BLaER1 treated with 17β-estradiol and CSF1 and Interleukin-3, amounts not matched to agents 10 nM and 100 nM (cell line): ENCODE results near the gene GPR50.

ENCODE experiments used
- H3K27ac ChIP-seq, 11 experiments: shearing (Covaris generic); formaldehyde crosslinking; 2 replicates each; pipeline ENCODE4 v1.8.1; 2022
- H3K27me3 ChIP-seq, 11 experiments: shearing (Covaris generic); formaldehyde crosslinking; 2 replicates each; pipeline ENCODE4 v1.8.1; 2022
- H3K36me3 ChIP-seq, 11 experiments: shearing (Covaris generic); formaldehyde crosslinking; 2 replicates each; pipeline ENCODE4 v1.8.1; 2022
- H3K4me1 ChIP-seq, 10 experiments: shearing (Covaris generic); formaldehyde crosslinking; 2 replicates each; pipeline ENCODE4 v1.8.1; 2022
- H3K4me2 ChIP-seq, 11 experiments: shearing (Covaris generic); formaldehyde crosslinking; 2 replicates each; pipeline ENCODE4 v1.8.1; 2022
- H3K4me3 ChIP-seq, 10 experiments: shearing (Covaris generic); formaldehyde crosslinking; 2 replicates each; pipeline ENCODE4 v1.8.1; 2022
- H3K9ac ChIP-seq, 11 experiments: shearing (Covaris generic); formaldehyde crosslinking; 2 replicates each; pipeline ENCODE4 v1.8.1; 2022
- H3K9me3 ChIP-seq, 11 experiments: shearing (Covaris generic); formaldehyde crosslinking; replicated peaks in 1 of 11; 2 replicates each; pipeline ENCODE4 v1.8.1; 2022
- H4K20me1 ChIP-seq, 11 experiments: shearing (Covaris generic); formaldehyde crosslinking; 2 replicates each; pipeline ENCODE4 v1.8.1; 2022
- Cebpa-rat ChIP-seq, 11 experiments: shearing (Covaris generic); IDR thresholded peaks; 2 replicates each; pipeline ENCODE4 v1.8.1; 2022

Gene GPR50

GRCh38 chrX:151174581-151175282 is 1.7 kb upstream of the GPR50 start:
- no peak for TF ChIP-seq Cebpa-rat (IDR thresholded peaks at IDR 0.05)
- Histone ChIP-seq H3K36me3 (no peaks in the 10 kb centered on the region), H3K9ac (no peak overlapping the region), H3K9me3 (peaks cover 21 to 43% (median 38%) of the 10 kb centered on the region in 11 experiments), H4K20me1 (no peaks in the 10 kb centered on the region; a peak in 1 of 22 replicates), H3K4me3 (no peak overlapping the region), H3K27me3 (peaks cover 49 to 98% (median 92%) of the 10 kb centered on the region in 11 experiments), H3K4me2 (no peak overlapping the region), H3K4me1 (no peaks in the 10 kb centered on the region), H3K27ac (no peak overlapping the region)

GRCh38 chrX:151175283-151176062 is 911 bp upstream of the GPR50 start:
- H4K20me1 ChIP-seq, result no peaks in the 10 kb centered on the region; a peak in 1 of 22 replicates
- H3K4me1 ChIP-seq, result no peaks in the 10 kb centered on the region
- no peak overlapping the region for H3K4me3 ChIP-seq
- peaks cover 21 to 51% (median 40%) of the 10 kb centered on the region in 11 experiments for H3K9me3 ChIP-seq
- no peak for TF ChIP-seq Cebpa-rat (IDR thresholded peaks at IDR 0.05)
- H3K9ac ChIP-seq, result no peak overlapping the region
- H3K27me3 ChIP-seq, result peaks cover 56 to 98% (median 93%) of the 10 kb centered on the region in 11 experiments
- no peak overlapping the region for H3K27ac ChIP-seq
- no peaks in the 10 kb centered on the region for H3K36me3 ChIP-seq
- H3K4me2 ChIP-seq, result no peak overlapping the region

DNA sequence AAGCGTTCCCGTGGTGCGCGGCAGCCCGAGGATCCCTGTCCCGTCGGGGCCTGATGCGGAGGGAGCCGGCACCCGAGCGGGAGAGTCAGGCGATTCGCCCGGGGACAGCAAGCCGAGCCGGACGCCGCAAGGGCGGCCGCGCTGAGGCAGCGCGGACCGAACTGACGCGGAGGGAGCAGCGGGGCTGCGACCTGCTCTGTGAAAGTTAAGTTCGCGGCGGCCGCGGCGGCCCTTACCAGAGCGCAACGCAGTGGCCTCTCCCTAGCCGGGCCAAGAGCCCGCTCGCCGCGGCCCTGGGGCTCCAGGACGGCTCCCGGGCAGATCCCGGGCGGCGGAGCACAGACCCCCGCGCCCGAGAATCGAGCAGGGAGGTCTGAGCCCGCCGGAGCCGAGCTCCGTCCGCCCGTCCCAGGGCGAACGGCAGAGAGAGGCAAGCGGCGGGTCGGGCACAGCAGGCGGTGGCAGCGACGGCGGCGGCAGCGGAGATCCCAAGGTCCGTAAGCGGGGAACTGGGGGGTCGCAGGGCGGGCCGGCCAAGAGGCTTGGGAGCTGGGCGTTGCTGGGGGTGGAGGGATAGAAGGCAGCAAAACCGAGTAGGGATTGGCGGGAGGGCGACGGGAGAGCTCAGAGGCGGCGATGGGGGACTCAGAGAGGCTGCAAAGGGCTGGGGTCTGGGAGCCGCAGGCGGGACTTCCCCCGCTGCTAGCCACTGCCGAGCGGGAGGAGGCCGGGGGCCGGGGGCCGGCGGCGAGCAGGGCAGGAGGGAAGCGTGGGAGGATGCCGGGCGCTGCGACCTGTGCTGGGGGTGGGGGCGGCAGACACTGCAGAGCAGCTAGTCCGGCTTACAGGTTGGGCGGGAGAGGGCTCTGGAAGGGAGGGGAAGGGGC is 1.0 kb downstream of the GPR50 start:
- TF ChIP-seq Cebpa-rat (IDR thresholded peaks at IDR 0.05), result no peak
- H3K4me2 ChIP-seq, result no peak overlapping the region; a peak in 1 of 22 replicates
- no peaks in the 10 kb centered on the region for H3K36me3 ChIP-seq
- H3K4me3 ChIP-seq, result no peak overlapping the region
- H3K9ac ChIP-seq, result no peak overlapping the region
- peaks cover 68 to 98% (median 93%) of the 10 kb centered on the region in 11 experiments for H3K27me3 ChIP-seq
- H3K9me3 ChIP-seq, result peaks cover 21 to 54% (median 39%) of the 10 kb centered on the region in 11 experiments
- H4K20me1 ChIP-seq, result no peaks in the 10 kb centered on the region; a peak in 1 of 22 replicates
- no peak overlapping the region for H3K27ac ChIP-seq
- H3K4me1 ChIP-seq, result no peaks in the 10 kb centered on the region

GRCh38 chrX:151178746-151179145 is 2.4 kb downstream of the GPR50 start:
- Histone ChIP-seq H3K9me3 (peaks cover 21 to 54% (median 38%) of the 10 kb centered on the region in 11 experiments), H3K4me1 (no peaks in the 10 kb centered on the region), H3K27ac (no peak overlapping the region), H3K4me3 (no peak overlapping the region), H3K27me3 (peaks cover 81 to 99% (median 94%) of the 10 kb centered on the region in 11 experiments), H3K4me2 (peak overlapping the region in 3 of 11 experiments; percentile 8 to 61 (median 57); a peak in 6 of 22 replicates), H3K36me3 (no peaks in the 10 kb centered on the region), H3K9ac (no peak overlapping the region), H4K20me1 (no peaks in the 10 kb centered on the region; a peak in 2 of 22 replicates)
- no peak for TF ChIP-seq Cebpa-rat (IDR thresholded peaks at IDR 0.05)

- Histone ChIP-seq H3K9ac (no peak overlapping the region), H3K4me3 (no peak overlapping the region), H3K4me1 (no peaks in the 10 kb centered on the region), H4K20me1 (no peaks in the 10 kb centered on the region; a peak in 2 of 22 replicates), H3K27me3 (peaks cover 91 to 99% (median 96%) of the 10 kb centered on the region in 11 experiments), H3K27ac (no peak overlapping the region), H3K9me3 (peaks cover 18 to 47% (median 31%) of the 10 kb centered on the region in 11 experiments), H3K36me3 (no peaks in the 10 kb centered on the region), H3K4me2 (no peak overlapping the region)
- no peak for TF ChIP-seq Cebpa-rat (IDR thresholded peaks at IDR 0.05)
These were observed 4.0 kb downstream of the GPR50 start for GRCh38 chrX:151180400-151180799.

DNA sequence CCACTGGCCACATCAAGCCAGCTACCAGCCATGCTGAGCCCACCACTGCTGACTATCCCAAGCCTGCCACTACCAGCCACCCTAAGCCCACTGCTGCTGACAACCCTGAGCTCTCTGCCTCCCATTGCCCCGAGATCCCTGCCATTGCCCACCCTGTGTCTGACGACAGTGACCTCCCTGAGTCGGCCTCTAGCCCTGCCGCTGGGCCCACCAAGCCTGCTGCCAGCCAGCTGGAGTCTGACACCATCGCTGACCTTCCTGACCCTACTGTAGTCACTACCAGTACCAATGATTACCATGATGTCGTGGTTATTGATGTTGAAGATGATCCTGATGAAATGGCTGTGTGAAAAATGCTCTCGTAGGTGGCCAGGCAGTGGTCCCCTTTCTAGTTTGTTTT is 4.7 kb downstream of the GPR50 start:
- Histone ChIP-seq H3K27ac (no peak overlapping the region), H3K4me2 (no peak overlapping the region), H3K9ac (no peak overlapping the region), H4K20me1 (no peaks in the 10 kb centered on the region; a peak in 2 of 22 replicates), H3K27me3 (peaks cover 91 to 99% (median 96%) of the 10 kb centered on the region in 11 experiments), H3K36me3 (no peaks in the 10 kb centered on the region), H3K4me1 (no peaks in the 10 kb centered on the region), H3K4me3 (no peak overlapping the region), H3K9me3 (peaks cover 21 to 45% (median 30%) of the 10 kb centered on the region in 11 experiments)
- no peak for TF ChIP-seq Cebpa-rat (IDR thresholded peaks at IDR 0.05)

DNA sequence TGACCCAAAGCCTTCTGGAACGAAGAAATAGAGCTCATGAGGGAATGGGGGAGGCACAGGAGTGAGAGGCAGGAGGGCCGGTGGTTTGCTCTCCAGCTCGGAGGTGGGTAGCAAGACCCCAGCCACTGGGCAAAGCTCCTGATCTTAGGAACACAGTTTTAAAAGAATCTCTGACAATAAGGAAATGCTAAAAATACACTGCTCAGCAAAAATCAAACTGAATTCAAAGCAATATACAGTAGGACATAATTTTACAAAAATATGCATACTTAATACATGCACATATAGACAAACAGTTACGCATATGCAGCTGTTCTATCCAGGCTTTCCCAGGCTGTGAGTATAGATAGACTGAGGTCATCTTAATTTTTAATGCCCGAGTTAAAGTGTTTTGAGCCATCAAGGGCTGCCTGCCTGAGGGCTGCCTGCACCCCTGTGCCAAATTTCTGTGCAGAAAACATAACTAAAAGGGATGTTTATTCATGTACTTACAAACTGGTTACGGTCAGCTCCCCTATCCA is 6.9 kb downstream of the GPR50 start:
- H3K4me2 ChIP-seq, result no peak overlapping the region
- no peaks in the 10 kb centered on the region for H3K36me3 ChIP-seq
- H4K20me1 ChIP-seq, result no peaks in the 10 kb centered on the region; a peak in 2 of 22 replicates
- no peaks in the 10 kb centered on the region for H3K4me1 ChIP-seq
- peaks cover 80 to 100% (median 94%) of the 10 kb centered on the region in 11 experiments for H3K27me3 ChIP-seq
- no peak overlapping the region for H3K9ac ChIP-seq
- no peak overlapping the region for H3K27ac ChIP-seq
- H3K9me3 ChIP-seq, result peaks cover 9 to 29% (median 15%) of the 10 kb centered on the region in 11 experiments
- no peak overlapping the region for H3K4me3 ChIP-seq
- no peak for TF ChIP-seq Cebpa-rat (IDR thresholded peaks at IDR 0.05)

GRCh38 chrX:151183912-151184565 is 7.7 kb downstream of the GPR50 start:
- Histone ChIP-seq H3K4me3 (no peak overlapping the region), H3K9ac (no peak overlapping the region), H3K9me3 (peaks cover 9 to 28% (median 15%) of the 10 kb centered on the region in 11 experiments), H3K4me1 (no peaks in the 10 kb centered on the region), H3K4me2 (no peak overlapping the region), H3K27ac (no peak overlapping the region), H4K20me1 (no peaks in the 10 kb centered on the region; a peak in 2 of 22 replicates), H3K27me3 (peaks cover 80 to 100% (median 94%) of the 10 kb centered on the region in 11 experiments), H3K36me3 (no peaks in the 10 kb centered on the region)
- TF ChIP-seq Cebpa-rat (IDR thresholded peaks at IDR 0.05), result no peak
